IPS DF 4.7 (cell line): ENCODE measurements around the gene FBLN2.

Experiments
- DNase-seq: peaks from one replicate; pipeline ENCODE4 v3.0.0-alpha.2; 2013; ENCODE audit warnings: low spot score; ENCODE audit errors: extremely low read depth

FBLN2 gene

DNA sequence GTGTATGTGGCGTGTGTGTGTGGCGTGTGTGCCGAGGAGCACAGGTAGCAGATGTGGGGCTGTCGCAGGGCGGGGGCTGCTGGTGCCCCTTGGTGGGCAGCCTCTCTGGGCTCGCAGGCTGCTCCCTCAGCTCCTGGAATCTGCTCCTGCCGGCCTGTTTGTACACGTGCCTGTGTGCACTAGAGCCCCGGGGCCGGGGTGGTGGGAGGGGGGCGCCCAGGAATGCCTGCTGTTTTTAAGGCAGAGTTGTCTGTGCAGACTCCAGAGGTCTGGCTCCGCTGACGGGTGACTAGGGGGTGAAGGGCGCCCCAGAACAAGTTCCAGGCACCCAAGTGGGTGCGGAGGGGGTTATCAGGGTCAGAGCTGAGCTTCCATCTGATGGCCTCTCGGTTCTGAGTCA is 112.2 kb downstream of the FBLN2 start:
- DNase-seq: no peak

DNA sequence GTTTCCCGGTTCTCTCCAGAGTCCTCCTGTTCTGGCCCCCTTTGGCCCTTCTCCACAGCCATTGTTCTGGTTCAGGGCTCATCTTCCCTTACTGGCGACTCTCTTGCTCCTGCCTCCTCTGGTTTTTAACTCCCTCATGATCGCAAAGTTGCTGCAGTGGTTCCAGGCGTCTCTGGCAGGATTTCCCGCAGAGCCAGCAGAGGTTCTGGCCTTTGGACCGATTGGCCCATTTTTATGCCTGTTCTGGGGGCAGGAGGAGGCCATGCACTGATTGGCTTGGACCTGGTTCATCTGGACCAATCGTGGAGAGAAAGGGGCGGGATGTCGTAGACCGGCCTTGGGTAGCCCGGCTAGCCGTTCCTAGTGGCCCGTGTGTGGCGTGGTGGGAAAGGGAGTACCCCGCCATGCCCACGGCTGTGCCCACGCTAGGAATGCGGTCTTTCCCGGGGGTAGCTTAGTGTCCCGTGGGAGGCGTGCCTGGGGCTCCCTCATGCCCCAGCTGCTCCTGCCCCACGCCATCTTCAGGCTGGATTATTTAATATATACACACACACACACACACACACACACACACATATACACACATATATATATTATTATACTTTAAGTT is 113.4 kb downstream of the FBLN2 start:
- DNase-seq: no peak

DNA sequence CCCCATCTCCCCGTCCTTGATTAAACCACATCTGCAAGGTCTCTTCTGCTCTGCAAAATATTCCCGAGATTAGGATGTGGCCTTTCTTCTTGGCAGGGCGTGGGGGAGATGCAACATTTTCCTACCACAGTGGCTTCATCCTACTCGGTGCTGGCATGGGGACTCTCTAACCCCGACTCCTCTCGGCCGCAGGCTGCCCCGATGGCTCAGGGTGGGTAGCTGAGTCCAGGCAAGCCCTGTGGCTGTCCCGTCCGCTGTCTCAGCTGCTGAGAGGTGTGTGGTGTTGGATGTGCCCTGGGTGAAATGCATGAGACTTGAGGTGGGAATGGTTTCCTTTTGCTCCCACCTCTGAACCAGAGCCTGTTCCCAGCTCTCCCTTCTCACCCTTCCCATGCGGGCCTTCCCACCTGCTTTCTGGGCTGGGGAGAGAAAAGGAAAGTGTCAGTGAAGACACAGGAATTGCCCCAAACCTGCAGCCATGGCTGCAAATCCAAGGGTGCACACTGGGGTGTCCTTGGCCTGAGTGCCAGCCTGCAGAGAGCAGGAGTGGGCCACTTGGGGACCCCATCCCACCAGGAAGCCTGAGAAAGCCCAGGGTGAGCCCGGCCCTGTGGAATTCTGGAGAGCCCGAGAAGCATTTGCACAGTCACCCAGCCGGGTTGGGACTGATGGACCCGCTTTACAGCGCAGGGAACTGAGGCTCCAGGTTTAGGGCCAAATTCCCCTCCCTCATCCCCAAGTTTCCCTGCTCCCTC is 115.0 kb downstream of the FBLN2 start:
- no peak for DNase-seq

DNA sequence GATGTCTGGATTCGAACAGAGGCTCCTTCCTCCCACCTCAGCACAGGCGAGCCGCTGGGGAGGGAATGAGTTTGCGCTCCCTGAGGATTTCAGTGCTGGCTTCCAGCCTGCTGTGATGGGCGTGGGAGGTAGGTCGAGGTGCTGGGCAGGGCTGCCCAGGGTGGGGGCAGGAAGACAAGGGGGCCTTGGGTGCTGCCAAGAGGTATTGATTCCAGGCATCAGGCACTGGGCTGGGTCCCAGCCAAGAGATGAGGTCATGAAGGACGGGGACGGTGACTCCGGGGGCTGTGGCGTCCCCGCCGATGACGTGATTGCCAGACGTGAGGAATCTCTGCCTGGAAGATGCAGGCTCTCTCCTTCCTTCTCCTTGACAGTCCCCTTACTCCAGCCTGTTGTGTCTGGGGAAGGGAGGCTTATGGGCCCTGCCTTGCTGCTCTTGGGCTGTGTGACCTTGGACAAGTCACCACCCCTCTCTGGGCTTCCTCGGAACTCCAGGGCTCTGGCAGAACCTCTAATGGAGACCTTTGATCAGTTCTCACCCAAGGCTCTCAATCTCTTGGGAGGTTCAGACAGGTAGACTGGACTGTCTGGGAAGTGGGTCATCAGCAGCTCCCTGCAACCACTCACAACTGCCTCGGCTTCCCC is 116.8 kb downstream of the FBLN2 start:
- DNase-seq: no peak

DNA sequence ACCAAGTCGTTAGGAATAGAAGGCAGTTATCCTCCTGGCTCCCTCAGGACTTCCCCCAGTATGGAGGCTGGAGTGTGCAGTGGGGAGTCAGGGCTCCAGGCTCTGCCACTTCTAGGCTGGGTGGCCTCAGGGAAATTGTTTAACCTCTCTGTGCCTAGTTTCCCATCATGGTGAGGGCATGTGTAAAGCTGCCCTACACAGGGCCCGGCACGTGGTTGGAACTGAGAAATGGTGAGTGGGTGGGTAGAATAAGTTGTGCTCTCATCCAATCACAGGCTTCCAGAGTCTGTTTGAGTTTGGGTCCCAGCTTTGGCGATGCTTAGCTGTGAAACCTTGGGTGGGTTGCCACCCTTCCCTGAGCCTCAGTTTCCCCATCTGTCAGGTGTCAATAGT is 117.3 kb downstream of the FBLN2 start:
- DNase-seq: no peak

DNA sequence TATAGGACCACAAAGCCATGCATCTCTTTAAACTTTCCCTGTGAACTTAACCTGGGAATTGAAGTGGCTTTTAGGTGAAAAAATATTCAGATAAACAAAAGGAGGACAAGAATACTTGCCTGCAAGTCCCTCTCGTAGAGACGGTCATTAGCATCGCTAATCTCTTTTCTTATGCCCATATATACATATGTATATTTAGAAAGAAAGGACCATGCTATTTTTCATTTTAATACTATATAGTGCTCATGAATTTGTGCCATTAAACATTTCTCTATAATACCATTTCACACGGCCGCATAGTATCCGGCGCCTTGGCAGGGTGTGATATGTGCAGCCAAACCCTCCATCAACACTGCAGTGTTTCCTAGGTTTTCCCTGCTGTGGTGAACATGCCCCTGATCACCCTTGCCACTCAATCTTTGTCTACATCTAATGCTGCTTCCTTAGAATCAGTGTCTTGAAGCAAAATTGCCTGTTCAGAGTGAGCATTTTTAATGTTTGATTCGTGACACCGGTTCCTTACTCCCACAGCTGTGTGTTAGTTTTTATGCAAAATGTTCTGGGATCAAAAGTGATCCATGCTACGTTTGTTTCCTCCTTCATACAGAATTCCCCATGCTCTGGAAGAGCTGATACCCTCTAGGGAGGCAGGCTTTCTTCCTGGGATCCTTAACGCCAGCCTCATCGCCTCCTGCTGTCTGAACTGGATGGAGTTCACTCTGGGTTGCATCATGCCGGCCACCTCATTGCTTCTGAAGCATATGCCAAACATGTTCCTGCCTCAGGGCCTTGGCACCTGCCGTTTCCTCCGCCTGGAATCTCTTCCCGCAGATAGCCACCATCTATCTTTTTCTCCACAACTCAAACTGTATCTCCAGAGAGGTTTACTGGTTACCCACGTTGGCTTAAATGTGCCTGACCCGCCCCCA is 118.1 kb downstream of the FBLN2 start:
- DNase-seq: no peak

DNA sequence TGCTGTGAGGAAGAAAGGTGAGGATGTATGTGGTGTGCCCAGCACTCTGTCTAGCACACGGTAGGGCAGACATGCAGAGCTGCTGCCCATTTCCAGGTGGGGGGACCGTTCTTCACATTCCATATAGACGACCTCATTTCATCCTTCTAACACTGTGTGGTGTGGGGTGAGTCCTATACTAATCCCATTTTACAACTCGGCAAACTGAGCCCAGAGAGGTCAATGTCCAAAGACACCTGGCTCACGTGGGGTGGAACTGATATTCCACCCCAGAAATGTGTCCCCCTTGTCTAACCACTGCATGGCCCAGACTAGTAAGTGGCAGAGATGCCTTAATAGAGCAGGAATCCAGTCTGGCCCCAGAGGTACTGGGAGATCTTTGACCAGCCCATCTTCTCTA is 119.2 kb downstream of the FBLN2 start:
- DNase-seq: no peak

DNA sequence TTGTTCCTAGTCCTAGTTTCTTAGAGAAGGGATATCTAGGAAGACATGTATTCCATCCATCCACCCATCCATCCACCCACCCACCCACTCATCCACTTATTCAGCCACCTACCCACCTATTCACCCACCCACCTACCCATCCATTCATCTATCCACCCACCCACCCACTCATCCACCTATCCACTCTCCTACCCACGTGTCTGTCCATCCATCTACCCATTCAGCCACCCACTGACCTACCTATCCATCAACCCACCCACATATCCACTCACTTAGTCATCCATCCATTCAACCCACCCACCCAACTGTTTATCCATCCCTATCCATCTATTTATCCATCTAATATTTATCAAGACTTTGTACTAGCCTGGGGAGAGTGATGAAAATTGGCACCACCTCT is 120.5 kb downstream of the FBLN2 start:
- no peak for DNase-seq

DNA sequence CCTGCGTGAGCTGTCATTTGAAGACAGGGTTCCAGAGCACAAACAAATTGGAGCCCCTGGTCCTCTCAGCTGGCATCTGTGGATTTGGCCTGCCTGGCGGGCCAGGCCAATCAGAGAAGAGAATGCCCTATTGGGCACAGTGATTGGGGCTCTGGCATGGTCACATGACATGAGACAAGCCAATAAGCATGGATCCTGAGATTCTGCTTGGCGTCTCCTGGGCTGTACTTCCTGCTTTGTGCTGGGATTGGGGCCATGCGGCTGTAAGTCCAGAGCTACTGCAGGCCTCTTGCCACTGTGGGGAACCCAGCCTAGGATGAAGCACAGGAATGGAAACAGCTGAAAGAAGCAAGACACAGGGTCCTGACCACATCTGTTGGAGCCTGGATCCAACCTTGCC is 121.4 kb downstream of the FBLN2 start:
- DNase-seq: no peak

DNA sequence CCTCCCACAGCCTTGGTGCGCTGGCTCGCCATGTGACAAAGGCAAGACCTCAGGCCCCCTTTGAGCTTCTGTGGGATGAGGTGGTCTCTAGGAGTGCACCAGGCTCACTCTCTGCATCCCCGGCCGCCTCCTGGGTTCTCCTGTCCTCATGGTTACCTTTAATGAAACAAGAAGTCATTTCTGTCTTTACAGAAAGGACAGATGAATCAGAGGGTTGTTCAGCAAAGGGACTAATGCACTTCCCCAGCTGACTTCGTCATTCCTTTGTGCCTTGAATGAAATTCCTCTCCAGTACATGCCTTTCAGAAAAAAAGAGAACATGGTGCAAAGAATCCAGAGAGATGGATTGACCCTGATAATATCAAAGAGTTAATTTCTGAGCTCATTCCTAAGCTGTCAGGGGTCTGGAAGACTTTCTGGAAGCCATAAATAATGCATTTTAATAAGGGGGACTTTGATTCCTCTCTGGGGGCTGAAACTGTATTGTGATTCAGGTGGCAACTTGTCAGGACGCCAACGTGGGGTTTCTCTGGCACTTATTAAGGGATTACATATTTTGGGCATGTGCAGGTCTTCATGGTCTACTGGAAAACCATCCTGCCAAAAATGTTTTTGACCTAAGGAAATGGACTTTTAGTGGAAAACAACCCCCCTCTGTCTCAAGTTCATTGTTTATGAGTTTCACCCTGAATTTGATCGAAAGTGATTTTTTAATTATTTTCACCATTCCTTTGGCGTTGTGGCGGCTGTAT is 122.7 kb downstream of the FBLN2 start:
- DNase-seq: no peak

DNA sequence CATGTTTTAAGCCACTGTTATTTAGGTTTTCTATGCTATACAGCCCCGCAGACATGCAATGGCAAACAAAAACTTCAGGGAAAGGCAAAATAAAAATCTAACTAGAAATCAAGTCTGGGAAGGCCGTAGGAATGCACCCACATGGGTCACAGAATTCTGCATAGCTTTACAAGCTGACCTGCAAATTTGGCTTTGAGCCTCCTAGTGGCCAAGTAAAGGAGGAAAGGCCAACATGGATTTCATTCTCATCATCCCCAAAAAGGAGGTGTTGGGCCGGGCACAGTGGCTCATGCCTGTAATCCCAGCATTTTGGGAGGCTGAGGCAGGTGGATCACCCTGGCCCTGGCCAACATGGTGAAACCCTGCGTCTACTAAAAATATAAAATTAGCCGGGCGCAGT is 124.3 kb downstream of the FBLN2 start:
- no peak for DNase-seq

DNA sequence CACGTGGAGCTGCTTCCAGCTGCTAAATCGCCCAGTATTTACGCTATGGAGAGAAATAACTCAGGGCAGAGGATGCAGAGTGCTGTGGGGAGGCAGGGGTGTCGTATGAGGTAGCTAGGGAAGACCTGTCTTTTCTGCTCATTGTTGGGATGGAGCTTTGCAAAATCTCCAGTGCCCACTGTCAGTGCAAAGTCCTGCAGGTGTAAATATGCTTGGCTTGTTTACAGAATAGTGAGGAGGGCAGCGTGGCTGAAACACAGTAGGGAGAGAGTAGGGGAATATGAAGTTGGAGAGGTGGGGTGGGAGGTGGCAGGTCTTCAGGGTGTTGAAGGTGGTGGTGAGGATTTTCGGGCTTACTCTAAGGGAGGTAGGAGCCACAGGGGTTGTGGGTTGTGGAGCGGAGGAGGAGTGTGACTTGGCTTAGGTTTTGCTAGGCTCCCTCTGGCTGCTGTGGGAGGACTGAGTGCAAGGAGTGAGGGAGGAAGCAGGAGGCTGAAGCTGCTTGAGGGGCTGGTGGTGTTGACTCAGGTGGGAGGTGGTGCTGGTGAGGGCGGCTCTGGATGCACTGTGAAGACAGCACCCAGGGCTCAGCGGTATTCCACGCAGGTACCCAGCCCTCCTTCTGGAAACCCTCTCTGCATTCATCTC is 125.7 kb downstream of the FBLN2 start:
- no peak for DNase-seq

DNA sequence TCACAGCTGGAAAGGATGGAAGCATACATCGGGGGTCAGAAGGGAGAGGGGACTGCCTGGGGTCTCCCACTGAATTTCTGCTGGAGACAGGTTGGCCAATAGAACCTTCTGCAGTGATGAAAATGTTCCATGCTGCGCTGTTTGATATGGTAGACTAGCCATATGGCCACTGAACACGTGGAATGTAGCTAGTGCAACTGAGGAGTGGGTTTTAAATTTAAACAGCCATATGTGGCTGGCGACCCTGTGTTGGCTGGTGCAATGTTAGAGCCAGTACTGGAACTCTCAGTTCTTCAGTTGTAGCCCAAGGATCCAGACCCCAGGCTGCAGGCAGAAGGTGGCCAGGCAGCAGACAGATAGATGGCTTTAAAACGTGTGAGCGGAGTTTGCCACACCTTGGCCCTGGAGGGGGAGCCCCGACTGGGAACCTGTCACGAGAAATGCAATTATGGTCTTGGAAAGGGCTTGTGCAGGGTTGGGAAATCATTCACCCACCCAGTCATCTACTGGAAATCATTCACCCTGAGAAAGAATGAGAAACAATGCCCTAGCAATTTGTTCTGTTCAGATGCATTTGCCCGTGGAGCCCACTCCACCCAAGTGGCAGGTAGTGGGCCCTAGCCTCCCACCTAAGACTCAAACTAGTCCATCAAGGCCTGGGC is 127.6 kb downstream of the FBLN2 start:
- DNase-seq: no peak

DNA sequence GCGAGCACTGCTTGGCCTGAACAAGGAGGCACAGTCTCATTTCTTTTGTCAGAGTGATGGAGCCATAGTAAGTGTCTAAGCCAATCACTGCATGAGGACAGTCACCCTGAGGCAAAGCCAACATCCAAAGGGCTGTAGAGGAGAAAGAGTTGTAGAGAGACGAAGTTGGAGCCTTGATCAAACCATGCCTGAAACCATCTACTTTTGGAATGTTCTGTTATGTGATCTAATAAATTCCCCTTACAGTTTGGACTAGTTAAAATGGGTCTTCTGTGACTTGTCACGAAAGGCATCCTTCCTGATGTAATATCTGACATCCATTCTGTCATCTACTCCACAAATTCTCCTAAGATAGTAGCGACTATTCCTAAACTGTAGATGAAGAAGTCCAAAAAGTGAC is 128.3 kb downstream of the FBLN2 start:
- DNase-seq: no peak

DNA sequence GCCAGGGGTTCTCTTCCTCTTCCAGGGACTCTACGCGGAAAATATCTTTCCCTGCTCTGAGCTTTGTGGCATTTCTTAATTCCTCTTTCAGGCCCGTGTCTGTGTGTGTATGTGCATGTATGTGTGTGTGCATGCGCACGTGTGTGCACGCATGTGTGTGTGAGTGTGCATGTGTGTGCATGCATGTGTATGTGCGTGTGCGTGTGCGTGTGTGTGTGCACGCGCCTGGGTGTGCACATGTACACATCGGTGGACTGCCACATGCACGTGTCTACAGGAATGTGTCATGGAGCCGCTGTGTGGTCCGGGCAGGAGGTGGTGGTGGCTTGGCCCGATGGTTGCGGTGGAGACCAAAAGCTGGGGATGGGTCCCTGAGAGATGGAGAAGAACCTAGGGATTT is 133.0 kb downstream of the FBLN2 start:
- DNase-seq: no peak

DNA sequence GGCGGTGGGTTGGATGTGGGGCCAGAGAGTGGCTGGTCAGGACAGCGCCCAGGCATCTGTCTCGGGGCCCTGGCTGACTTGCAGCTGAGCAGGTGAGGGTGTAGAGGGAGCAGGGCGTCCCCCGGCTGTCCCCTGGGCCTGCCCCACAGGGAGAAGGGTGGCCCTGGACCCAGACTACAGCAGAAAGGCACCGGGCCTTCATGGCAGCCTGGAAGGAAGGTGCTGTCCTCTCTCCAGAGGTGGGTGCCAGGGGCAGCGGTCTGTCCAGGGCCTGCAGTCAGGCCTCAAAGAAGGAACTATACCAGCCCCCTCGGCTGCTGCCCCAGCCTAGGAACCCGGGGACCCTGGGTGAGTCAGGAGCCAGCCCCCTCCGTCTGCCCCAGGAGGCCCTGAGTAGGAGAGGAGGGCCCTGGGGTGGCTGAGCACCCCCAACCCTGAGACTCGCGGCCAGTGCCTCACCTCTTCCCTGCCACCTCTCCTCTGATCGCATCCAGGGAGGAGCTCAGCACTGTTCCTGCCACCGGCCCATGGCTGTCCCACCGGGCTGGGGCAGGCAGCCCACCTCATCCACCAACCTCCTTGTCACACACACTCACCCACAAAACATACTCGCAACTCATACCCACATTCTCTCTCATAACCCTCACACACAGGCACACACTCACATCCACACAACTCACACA is 133.5 kb downstream of the FBLN2 start:
- DNase-seq: no peak

DNA sequence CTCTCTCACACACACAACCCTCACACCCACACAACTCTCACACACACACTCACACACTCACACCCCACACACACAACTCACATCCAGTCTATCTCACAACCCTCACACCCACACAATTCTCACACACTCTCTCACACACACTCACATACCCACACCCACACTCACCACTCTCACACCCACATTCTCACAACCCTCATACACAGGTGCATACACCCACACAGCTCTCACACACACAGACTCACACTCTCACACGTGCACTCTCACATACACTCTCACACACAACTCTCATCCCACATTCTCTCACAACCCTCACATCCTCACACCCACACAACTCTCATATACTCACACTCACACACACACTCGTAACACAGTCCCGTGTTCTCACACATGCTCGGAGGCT is 134.4 kb downstream of the FBLN2 start:
- no peak for DNase-seq

DNA sequence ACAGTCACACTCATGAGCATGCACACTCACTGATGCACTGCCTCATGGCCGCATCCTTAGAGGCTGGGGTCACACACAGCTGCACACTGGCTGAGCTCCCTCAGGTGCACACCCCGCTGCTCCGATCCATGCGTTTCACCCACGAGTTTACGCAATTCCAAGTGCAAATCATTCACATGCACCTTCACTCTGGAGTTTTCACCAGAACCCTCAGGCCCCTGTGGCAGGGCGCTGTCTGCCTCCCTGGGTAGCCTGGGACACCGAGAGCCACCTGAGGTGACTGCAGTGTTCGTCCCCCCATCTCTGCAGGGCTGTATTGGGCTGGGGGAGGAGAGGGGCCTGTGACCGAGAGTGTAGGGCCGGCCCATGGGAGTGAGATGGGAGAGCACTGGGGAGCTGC is 134.8 kb downstream of the FBLN2 start:
- no peak for DNase-seq

DNA sequence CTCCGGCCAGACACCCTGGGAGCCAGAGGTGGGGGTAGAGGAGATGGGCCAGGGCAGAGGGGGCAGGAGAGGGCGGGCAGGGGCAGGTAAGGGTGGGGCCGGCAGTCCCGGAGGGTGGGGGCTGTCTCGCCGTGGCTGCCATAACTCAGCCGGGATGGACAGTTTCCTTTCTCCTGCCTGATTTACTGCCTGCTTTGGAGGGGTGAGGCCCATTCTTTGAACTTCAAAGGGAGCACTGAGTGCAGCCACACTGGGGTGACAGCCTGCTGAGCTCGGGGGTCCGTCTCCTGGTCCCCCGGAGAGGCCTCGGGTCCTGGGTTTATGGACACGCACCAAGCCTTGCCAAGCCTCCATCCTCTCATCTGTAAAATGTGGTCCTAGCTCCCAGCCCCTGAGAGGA is 135.4 kb downstream of the FBLN2 start:
- no peak for DNase-seq

DNA sequence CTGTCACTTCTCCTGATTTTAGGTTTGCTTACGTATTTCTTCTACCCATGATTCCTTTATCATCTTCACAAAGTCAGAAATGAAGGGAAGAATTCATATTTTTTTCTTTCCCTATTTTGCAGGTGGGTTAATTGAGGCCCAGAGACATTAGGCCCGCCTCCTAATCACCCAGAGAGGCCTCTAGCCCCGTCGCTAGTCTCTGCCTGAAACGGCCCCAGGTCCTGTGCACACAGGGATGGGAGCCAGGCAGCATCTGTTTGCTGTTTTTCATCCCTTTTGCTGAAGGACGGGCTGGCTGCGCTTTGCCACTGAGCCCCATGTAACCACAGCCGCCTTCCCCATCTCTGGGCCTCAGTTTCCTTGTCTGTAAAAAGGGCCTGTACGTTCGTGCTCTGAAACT is 135.9 kb downstream of the FBLN2 start:
- DNase-seq: no peak
